ENCODE results near the gene ZNF525. TPM values are rescaled to one million over a fixed set of nuclear protein-coding genes. Genes with fewer than 3 reads are reported as not detected.
A peak's percentile ranks its signal among the peaks of the same experiment; 100 is the strongest.
"Not testable (repeated sequence)": the region's sequence is repeated elsewhere in the genome, so short reads cannot be mapped to it uniquely, and the experiment has no call there.

Gene ZNF525
- total RNA-seq, 4 donors from 2014 or later: 15.0 to 25.7 (median 22.3) TPM

- Histone ChIP-seq H3K27me3 (no peaks in the 10 kb centered on the region), H3K27ac (no peak overlapping the region), H3K4me3 (peak overlapping the region in 1 of 2 donors; percentile 57), H3K36me3 (no peaks in the 10 kb centered on the region), H3K4me1 (peaks cover 0 to 6% of the 10 kb centered on the region in 2 donors), H3K9me3 (no peaks in the 10 kb centered on the region)
- TF ChIP-seq POLR2A (IDR thresholded peaks at IDR 0.05) (no peak), CTCF (IDR thresholded peaks at IDR 0.05) (no peak)
- intact Hi-C loops (cut with DNase I; ENCODE audit: low total_unique reads): no loop called here
- DNase-seq: no peak
Observed at GRCh38 chr19:53396525-53396868, 31.0 kb downstream of the ZNF525 start.

- H3K9me3 ChIP-seq; H3K4me1 ChIP-seq; DNase-seq; H3K4me3 ChIP-seq; H3K27ac ChIP-seq; H3K36me3 ChIP-seq; intact Hi-C loops (cut with DNase I; ENCODE audit: low total_unique reads); H3K27me3 ChIP-seq: not testable (repeated sequence)
Observed at GRCh38 chr19:53397918-53398317, 32.4 kb downstream of the ZNF525 start.

- H3K27ac ChIP-seq: no peak overlapping the region
- no peak overlapping the region for H3K4me3 ChIP-seq
- no peaks in the 10 kb centered on the region for H3K4me1 ChIP-seq
- TF ChIP-seq POLR2A (IDR thresholded peaks at IDR 0.05) (no peak), CTCF (IDR thresholded peaks at IDR 0.05) (no peak)
- H3K36me3 ChIP-seq: no peaks in the 10 kb centered on the region
- no peak for DNase-seq
- peaks cover 0 to 30% of the 10 kb centered on the region in 2 donors for H3K9me3 ChIP-seq
- no peaks in the 10 kb centered on the region for H3K27me3 ChIP-seq
- intact Hi-C loops (cut with DNase I; ENCODE audit: low total_unique reads): no loop called here
Observed at GRCh38 chr19:53409505-53410204, 44.1 kb downstream of the ZNF525 start.

- DNase-seq; intact Hi-C loops (cut with DNase I; ENCODE audit: low total_unique reads); H3K36me3 ChIP-seq; H3K27me3 ChIP-seq; H3K27ac ChIP-seq; H3K4me1 ChIP-seq; H3K9me3 ChIP-seq; H3K4me3 ChIP-seq: not testable (repeated sequence)
Observed at GRCh38 chr19:53420520-53421315, 55.2 kb downstream of the ZNF525 start.

GRCh38 chr19:53422551-53422950, 57.0 kb downstream of the ZNF525 start:
- Histone ChIP-seq H3K27me3 (no peaks in the 10 kb centered on the region), H3K27ac (no peak overlapping the region), H3K4me1 (no peaks in the 10 kb centered on the region), H3K4me3 (no peak overlapping the region), H3K9me3 (no peaks in the 10 kb centered on the region), H3K36me3 (no peaks in the 10 kb centered on the region)
- TF ChIP-seq POLR2A (IDR thresholded peaks at IDR 0.05) (no peak), CTCF (IDR thresholded peaks at IDR 0.05) (no peak)
- no peak for DNase-seq
- intact Hi-C loops (cut with DNase I; ENCODE audit: low total_unique reads): no loop called here

- peak in 1 of 2 donors; percentile 23 for DNase-seq
- H3K9me3 ChIP-seq; H3K4me3 ChIP-seq; intact Hi-C loops (cut with DNase I; ENCODE audit: low total_unique reads); H3K27me3 ChIP-seq; H3K27ac ChIP-seq; H3K36me3 ChIP-seq; H3K4me1 ChIP-seq: not testable (repeated sequence)
Observed at GRCh38 chr19:53423074-53423473, 57.6 kb downstream of the ZNF525 start.
